AG09319 (cell line): ENCODE measurements around the gene ADRB2.
"Not testable (repeated sequence)": the region's sequence is repeated elsewhere in the genome, so short reads cannot be mapped to it uniquely, and the experiment has no call there.

Experiments
- DNase-seq: peaks from one replicate; pipeline ENCODE4 v3.0.0-alpha.2; 2010; ENCODE audit warnings: low read depth; ENCODE audit errors: extremely low read depth
- TF ChIP-seq, protein P1 (sequence below): IDR thresholded peaks from 2 replicates; pipeline ENCODE4 v1.5.1; 2011; ENCODE audit warnings: low read depth, mild to moderate bottlenecking, inconsistent platforms, low read length, moderate library complexity

ADRB2 gene

DNA sequence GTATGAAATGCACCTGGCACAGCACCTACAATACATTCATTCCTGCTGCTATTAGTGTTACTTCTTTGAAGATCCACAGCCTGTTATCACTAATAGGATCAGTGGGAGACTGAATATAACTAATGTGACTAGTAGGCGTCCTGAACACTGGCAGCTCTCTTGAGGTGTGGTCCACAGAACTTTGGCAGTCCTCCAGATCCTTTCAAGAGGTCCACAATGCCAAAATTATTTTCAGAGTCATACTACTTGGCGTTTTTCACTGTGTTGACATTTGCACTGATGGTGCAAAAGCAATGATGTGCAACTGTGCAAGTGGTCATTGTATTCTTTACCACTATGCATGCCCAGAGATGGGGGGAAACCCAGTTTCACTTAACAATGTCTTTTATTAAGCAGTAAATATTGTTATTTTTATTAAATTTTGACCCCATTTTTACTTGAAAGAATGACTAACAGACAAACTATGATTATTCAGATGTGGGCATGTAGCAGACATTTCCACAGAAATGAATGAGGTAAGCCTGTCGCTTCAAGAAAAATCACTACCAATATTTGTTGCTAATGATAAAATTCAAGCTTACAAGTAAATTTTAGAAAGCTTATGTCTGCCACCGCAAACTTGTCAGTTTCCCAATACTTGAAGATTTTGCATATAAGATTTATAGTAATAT lies 48.9 kb downstream of the ADRB2 start:
- TF ChIP-seq, protein P1, sequence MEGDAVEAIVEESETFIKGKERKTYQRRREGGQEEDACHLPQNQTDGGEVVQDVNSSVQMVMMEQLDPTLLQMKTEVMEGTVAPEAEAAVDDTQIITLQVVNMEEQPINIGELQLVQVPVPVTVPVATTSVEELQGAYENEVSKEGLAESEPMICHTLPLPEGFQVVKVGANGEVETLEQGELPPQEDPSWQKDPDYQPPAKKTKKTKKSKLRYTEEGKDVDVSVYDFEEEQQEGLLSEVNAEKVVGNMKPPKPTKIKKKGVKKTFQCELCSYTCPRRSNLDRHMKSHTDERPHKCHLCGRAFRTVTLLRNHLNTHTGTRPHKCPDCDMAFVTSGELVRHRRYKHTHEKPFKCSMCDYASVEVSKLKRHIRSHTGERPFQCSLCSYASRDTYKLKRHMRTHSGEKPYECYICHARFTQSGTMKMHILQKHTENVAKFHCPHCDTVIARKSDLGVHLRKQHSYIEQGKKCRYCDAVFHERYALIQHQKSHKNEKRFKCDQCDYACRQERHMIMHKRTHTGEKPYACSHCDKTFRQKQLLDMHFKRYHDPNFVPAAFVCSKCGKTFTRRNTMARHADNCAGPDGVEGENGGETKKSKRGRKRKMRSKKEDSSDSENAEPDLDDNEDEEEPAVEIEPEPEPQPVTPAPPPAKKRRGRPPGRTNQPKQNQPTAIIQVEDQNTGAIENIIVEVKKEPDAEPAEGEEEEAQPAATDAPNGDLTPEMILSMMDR, result no peak
- DNase-seq, result no peak

DNA sequence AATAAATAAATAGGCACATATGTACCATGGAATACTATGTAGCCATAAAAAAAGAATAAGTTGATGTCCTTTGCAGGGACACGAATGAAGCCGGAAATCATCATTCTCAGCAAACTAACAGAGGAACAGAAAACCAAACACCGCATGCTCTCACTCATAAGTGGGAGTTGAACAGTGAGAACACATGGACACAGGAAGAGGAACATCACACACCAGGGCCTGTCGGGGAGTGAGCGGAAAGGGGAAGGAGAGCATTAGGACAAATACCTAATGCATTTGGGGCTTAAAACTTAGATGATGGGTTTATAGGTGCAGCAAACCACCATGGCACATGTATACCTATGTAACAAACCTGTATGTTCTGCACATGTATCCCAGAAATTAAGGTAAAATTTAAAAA lies 51.0 kb downstream of the ADRB2 start:
- not testable (repeated sequence) for DNase-seq
